Type B pancreatic cell (in vitro differentiated cells): ENCODE results near the gene OR2T34. TPM values are rescaled to one million over a fixed set of nuclear protein-coding genes. Genes with fewer than 3 reads are reported as not detected.
"Not testable (repeated sequence)": the region's sequence is repeated elsewhere in the genome, so short reads cannot be mapped to it uniquely, and the experiment has no call there.

ENCODE experiments used
- DNase-seq: peaks from one replicate; pipeline ENCODE4 v3.0.0; 2021; ENCODE audit warnings: mixed read lengths; ENCODE audit not compliant: unreplicated experiment; ENCODE audit errors: extremely low spot score
- H3K27ac Mint-ChIP-seq: 2 replicates; pipeline ENCODE4 v1.8.0; 2021; ENCODE audit warnings: mild to moderate bottlenecking, mixed read lengths
- H3K27me3 Mint-ChIP-seq: 2 replicates; pipeline ENCODE4 v1.8.0; 2021; ENCODE audit warnings: mixed read lengths
- H3K36me3 Mint-ChIP-seq: 2 replicates; pipeline ENCODE4 v1.8.0; 2021; ENCODE audit warnings: mixed read lengths
- H3K4me1 Mint-ChIP-seq: one replicate; pipeline ENCODE4 v1.8.0; 2021; ENCODE audit warnings: mixed read lengths; ENCODE audit not compliant: unreplicated experiment
- H3K4me3 Mint-ChIP-seq: 2 replicates; pipeline ENCODE4 v1.8.0; 2021; ENCODE audit warnings: mild to moderate bottlenecking, mixed read lengths
- H3K9me3 Mint-ChIP-seq: 2 replicates; pipeline ENCODE4 v1.8.0; 2021; ENCODE audit warnings: mixed read lengths
- total RNA-seq: library from RNA; stranded (reverse); gene quantifications from 2 replicates; pipeline ENCODE4 v1.2.1, GENCODE V29; 2021; ENCODE audit warnings: low replicate concordance
- TF ChIP-seq, protein P1 (sequence below): fragments of 200-600 bp; sonication (generic); conservative IDR thresholded peaks from 2 replicates; pipeline ENCODE4 v1.5.0; 2021; ENCODE audit warnings: antibody characterized with exemption, mild to moderate bottlenecking

Gene OR2T34
- total RNA-seq, 1 donor from 2014 or later, result not detected

DNA sequence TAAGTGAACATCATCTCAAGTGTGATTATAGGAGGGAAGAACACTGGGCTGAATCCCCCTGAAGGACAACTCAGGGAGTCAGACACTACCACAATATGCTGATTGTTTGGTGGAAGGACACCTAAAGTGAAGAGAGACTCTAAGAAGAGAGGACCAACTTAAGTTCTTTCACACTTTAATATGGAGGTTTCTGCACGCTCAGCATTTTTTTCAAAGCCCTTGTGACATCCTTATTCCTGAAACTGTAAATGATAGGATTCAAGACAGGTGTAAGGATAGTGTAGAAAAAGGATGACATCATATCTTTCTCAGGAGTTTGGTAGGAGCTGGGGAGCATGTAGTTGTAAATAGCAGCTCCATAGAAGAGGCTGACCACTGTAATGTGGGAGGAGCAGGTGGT lies 18.1 kb upstream of the OR2T34 start:
- Mint-ChIP-seq H3K4me3 (no peak overlapping the region), H3K9me3 (peaks cover 14% of the 10 kb centered on the region), H3K27ac (no peak overlapping the region), H3K4me1 (no peaks in the 10 kb centered on the region), H3K36me3 (no peaks in the 10 kb centered on the region), H3K27me3 (no peaks in the 10 kb centered on the region)
- no peak for DNase-seq
- TF ChIP-seq, protein P1, sequence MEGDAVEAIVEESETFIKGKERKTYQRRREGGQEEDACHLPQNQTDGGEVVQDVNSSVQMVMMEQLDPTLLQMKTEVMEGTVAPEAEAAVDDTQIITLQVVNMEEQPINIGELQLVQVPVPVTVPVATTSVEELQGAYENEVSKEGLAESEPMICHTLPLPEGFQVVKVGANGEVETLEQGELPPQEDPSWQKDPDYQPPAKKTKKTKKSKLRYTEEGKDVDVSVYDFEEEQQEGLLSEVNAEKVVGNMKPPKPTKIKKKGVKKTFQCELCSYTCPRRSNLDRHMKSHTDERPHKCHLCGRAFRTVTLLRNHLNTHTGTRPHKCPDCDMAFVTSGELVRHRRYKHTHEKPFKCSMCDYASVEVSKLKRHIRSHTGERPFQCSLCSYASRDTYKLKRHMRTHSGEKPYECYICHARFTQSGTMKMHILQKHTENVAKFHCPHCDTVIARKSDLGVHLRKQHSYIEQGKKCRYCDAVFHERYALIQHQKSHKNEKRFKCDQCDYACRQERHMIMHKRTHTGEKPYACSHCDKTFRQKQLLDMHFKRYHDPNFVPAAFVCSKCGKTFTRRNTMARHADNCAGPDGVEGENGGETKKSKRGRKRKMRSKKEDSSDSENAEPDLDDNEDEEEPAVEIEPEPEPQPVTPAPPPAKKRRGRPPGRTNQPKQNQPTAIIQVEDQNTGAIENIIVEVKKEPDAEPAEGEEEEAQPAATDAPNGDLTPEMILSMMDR, result no peak

DNA sequence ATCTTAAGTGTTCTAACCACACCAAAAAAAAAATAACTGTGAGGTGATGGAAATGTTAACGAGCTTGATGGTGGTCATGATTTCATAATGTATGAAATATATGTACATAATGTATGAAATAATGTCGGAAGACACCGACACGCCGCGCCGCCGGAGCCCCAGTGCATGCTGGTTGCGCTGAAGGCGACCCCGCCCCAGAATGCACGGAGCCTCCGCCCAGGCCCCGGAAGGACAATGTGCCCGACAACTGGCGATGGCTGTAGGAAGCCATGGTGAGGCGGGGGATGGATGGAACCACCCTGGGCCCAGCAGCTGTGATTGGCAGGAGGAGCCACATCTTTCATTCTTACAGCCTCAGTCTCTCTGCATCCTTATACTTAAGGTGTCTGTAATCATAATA lies 15.5 kb upstream of the OR2T34 start:
- Mint-ChIP-seq H3K4me3 (no peak overlapping the region), H3K27me3 (no peaks in the 10 kb centered on the region), H3K36me3 (no peaks in the 10 kb centered on the region), H3K27ac (no peak overlapping the region), H3K4me1 (no peaks in the 10 kb centered on the region), H3K9me3 (peaks cover 14% of the 10 kb centered on the region)
- no peak for DNase-seq
- TF ChIP-seq, protein P1, result no peak

DNA sequence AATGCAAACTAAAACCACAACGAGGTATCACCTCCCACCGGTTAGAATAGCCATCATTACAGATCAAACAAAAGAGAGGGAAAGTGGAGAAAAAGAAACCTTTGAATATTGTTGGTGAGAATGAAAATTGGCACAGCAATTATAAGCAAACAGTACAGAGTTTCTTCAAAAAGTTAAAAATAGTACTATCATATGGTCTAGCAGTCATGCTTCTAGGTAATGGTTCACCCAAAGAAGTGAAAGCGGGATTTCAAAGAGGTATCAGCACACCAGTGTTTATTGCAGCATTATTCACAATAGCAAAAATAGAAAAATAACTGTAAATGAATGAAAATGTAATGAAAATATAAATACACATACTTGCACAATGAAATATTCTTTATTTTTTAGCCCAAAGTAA lies 14.8 kb upstream of the OR2T34 start:
- TF ChIP-seq, protein P1, result no peak
- H3K27ac Mint-ChIP-seq, result no peak overlapping the region
- no peaks in the 10 kb centered on the region for H3K4me1 Mint-ChIP-seq
- peaks cover 14% of the 10 kb centered on the region for H3K9me3 Mint-ChIP-seq
- no peak for DNase-seq
- H3K27me3 Mint-ChIP-seq, result no peaks in the 10 kb centered on the region
- H3K36me3 Mint-ChIP-seq, result no peaks in the 10 kb centered on the region
- no peak overlapping the region for H3K4me3 Mint-ChIP-seq

DNA sequence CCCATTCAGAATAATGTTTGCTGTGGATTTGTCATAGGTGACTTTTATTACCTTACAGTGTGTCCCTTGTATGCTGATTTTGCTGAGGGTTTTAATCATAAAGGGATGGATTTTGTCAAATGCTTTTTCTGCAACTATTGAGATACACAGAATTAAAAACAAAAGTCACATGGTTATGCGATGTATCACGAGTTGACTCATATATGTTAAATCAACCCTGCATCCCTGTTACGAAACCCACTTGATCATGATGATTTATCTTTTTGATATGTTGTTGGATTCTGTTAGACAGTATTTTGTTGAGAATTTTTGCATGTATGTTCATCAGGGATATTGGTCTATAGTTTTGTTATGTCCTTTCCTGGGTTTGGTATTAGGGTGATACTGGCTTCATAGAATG lies 10.7 kb upstream of the OR2T34 start:
- H3K27ac Mint-ChIP-seq, result no peak overlapping the region
- no peak for DNase-seq
- TF ChIP-seq, protein P1, result no peak
- H3K4me3 Mint-ChIP-seq, result no peak overlapping the region
- H3K9me3 Mint-ChIP-seq, result peaks cover 6% of the 10 kb centered on the region
- no peaks in the 10 kb centered on the region for H3K27me3 Mint-ChIP-seq
- no peaks in the 10 kb centered on the region for H3K36me3 Mint-ChIP-seq
- no peaks in the 10 kb centered on the region for H3K4me1 Mint-ChIP-seq

DNA sequence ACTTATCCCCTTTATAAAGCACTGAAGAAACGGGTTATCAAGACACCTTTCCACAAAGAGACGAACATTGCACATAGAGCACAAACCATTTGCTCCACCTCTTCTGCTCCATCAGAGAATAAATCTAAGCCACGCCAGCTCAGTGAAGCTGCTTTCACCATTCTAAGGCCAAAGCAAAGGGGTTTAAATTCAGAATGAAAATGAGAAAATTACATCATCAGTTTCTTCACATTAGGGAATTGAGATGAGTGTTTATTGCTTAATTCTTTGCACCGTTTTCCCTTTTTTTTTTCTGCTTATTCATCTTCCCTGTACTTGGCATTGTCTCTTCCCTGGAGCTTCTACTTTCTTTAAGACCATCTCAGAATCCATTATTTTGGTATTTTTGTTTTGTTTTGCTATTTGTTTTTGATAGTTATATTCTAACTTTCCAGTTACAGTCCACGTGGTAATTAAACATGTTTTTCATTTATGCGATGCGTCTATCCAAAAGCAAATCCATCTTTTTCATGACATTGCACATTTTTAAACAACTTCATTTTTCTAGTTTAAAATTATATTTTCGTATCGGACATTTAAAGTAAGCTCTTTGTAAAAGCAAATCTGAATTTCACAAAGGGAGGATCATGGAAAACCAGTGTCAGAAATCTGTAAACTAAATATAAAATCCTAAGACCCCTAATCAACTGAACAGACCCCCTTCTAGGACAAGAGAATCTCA lies 1.9 kb upstream of the OR2T34 start:
- no peaks in the 10 kb centered on the region for H3K4me1 Mint-ChIP-seq
- H3K4me3 Mint-ChIP-seq, result no peak overlapping the region
- DNase-seq, result no peak
- H3K9me3 Mint-ChIP-seq, result peaks cover 6% of the 10 kb centered on the region
- H3K36me3 Mint-ChIP-seq, result no peaks in the 10 kb centered on the region
- no peak overlapping the region for H3K27ac Mint-ChIP-seq
- no peaks in the 10 kb centered on the region for H3K27me3 Mint-ChIP-seq
- TF ChIP-seq, protein P1, result no peak

DNA sequence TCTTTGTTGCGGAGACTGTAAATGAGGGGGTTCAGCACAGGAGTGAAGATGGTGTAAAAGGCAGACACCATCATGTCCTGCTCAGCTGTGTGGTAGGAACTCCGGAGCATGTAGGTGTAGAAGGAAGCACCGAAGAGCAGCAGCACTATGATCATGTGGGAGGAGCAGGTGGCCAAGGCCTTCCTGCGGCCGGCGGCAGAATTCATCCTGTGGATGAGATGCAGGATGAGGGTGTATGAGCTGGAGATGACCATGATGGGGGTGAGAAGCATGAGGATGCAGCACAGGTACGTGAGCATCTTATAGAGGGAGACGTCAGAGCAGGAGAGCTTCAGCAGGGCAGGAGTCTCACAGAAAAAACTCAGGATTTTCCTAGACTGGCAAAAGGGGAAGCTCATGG lies 701 bp downstream of the OR2T34 start:
- not testable (repeated sequence) for H3K9me3 Mint-ChIP-seq, H3K4me1 Mint-ChIP-seq, H3K27ac Mint-ChIP-seq, H3K4me3 Mint-ChIP-seq, DNase-seq, H3K27me3 Mint-ChIP-seq, H3K36me3 Mint-ChIP-seq

DNA sequence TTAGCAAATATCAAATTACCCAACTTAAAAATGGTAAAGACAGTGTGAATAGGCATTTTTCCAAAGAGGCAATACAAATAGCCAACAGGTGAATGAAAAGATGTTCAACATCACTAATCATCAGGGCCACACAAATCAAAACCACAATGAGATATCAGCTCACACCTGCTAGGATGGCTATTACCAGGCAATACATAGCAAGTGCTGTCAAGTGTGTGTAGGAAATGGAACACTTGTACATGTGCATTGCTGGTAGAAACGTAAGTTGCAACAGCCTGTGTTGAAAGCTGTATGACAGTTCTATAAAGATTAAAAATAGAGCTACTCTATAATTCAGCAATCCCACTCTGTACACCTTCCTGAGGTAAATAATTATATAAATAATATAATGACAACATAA lies 2.5 kb downstream of the OR2T34 start:
- not testable (repeated sequence) for H3K27ac Mint-ChIP-seq, H3K4me3 Mint-ChIP-seq, DNase-seq, H3K9me3 Mint-ChIP-seq, H3K36me3 Mint-ChIP-seq, H3K4me1 Mint-ChIP-seq, H3K27me3 Mint-ChIP-seq

DNA sequence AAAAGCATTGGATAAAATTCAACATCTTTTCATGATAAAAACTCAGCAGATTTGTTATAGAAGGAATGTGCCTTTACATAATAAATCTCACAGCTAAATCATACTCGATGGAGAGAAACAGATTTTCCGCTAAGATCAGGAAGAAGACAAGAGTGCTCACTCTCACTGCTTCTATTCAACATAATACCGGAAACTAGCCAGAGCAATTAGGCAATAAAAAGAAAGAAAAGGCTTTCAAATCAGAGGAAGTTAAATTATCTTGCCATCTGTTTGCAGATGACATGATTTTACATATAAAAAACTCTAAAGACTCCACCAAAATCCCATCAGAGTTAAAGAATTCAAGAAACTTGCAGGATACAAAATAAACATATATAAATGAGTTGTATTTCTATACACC lies 3.7 kb downstream of the OR2T34 start:
- not testable (repeated sequence) for H3K4me1 Mint-ChIP-seq, H3K9me3 Mint-ChIP-seq, H3K4me3 Mint-ChIP-seq, DNase-seq, H3K27ac Mint-ChIP-seq, H3K27me3 Mint-ChIP-seq, H3K36me3 Mint-ChIP-seq

DNA sequence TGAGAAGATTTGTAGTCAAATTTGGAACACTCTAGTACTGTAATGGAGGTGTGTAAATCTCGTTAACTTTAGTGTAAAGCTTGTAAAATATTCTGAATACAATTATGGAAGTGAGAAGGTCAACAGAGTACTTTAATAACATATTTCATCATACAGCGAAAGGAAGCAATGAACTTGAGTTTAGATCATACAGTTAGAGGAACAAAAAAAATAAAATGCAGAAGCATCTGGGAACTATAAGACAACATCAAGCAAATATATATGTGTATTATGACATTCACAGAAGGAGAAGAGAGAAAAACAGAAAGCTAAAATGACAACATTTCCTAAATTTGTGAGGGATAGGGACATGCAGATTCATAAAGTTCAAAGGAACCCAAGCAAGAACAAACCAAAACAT lies 5.5 kb downstream of the OR2T34 start:
- H3K36me3 Mint-ChIP-seq, H3K9me3 Mint-ChIP-seq, H3K4me3 Mint-ChIP-seq, H3K4me1 Mint-ChIP-seq, H3K27me3 Mint-ChIP-seq, H3K27ac Mint-ChIP-seq, DNase-seq: not testable (repeated sequence)
